ENCODE results near the gene CARD9.
"Not testable (repeated sequence)": the region's sequence is repeated elsewhere in the genome, so short reads cannot be mapped to it uniquely, and the experiment has no call there.

Gene CARD9

GRCh38 chr9:136353757-136354488, 19.5 kb downstream of the CARD9 start:
- no peak for DNase-seq (ENCODE audit: low read depth)
- no peak overlapping the region for H3K4me3 ChIP-seq (ENCODE audit: low read length)
- TF ChIP-seq, protein P1, sequence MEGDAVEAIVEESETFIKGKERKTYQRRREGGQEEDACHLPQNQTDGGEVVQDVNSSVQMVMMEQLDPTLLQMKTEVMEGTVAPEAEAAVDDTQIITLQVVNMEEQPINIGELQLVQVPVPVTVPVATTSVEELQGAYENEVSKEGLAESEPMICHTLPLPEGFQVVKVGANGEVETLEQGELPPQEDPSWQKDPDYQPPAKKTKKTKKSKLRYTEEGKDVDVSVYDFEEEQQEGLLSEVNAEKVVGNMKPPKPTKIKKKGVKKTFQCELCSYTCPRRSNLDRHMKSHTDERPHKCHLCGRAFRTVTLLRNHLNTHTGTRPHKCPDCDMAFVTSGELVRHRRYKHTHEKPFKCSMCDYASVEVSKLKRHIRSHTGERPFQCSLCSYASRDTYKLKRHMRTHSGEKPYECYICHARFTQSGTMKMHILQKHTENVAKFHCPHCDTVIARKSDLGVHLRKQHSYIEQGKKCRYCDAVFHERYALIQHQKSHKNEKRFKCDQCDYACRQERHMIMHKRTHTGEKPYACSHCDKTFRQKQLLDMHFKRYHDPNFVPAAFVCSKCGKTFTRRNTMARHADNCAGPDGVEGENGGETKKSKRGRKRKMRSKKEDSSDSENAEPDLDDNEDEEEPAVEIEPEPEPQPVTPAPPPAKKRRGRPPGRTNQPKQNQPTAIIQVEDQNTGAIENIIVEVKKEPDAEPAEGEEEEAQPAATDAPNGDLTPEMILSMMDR (IDR thresholded peaks at IDR 0.05; ENCODE audit: insufficient read depth, low read depth, low read length, missing control alignments): no peak

- no peak for DNase-seq (ENCODE audit: low read depth)
- H3K4me3 ChIP-seq (ENCODE audit: low read length): no peak overlapping the region
- TF ChIP-seq, protein P1 (IDR thresholded peaks at IDR 0.05; ENCODE audit: insufficient read depth, low read depth, low read length, missing control alignments): no peak
Measured at GRCh38 chr9:136353088-136353487, 20.4 kb downstream of the CARD9 start.

DNA sequence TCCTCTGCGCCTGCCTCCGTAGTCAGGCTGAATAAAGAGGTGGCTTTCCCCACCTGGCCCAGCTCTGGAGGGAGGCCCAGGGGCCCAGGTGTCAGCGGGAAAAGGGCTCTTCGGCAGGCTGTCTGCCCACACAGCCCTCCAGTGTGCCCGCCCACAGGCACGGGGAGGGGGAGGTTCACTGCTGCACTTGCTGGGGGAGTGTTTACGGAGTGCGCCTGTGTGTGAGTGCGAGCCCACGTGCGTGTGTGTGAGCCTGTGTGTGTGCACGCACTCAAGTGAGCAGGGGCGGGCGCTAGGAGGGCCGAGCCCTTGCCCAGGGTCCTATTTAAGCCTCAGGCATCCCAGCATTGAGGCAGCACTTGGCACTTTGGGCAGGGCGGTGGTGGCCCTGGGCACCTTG, 20.8 kb downstream of the CARD9 start:
- TF ChIP-seq, protein P1 (IDR thresholded peaks at IDR 0.05; ENCODE audit: insufficient read depth, low read depth, low read length, missing control alignments): no peak
- no peak for DNase-seq (ENCODE audit: low read depth)
- no peak overlapping the region for H3K4me3 ChIP-seq (ENCODE audit: low read length)

DNA sequence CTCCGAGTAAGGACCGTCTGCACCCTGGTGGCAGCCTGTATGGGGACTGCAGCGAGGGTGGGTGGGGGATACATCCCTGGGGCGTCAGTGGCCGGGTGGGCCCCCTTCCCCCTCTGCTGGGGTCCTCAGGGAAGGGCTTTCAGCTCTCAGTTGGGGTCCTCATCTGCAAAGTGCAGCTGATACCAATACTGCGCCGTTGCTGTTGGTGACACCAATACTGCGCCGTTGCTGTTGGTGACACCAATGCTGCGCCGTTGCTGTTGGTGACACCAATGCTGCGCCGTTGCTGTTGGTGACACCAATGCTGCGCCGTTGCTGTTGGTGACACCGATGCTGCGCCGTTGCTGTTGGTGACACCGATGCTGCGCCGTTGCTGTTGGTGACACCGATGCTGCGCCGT, 21.6 kb downstream of the CARD9 start:
- not testable (repeated sequence) for DNase-seq (ENCODE audit: low read depth); H3K4me3 ChIP-seq (ENCODE audit: low read length)

- DNase-seq (ENCODE audit: low read depth): no peak
- TF ChIP-seq, protein P1 (IDR thresholded peaks at IDR 0.05; ENCODE audit: insufficient read depth, low read depth, low read length, missing control alignments): no peak
- H3K4me3 ChIP-seq (ENCODE audit: low read length): no peak overlapping the region
Measured at GRCh38 chr9:136351252-136351800, 22.1 kb downstream of the CARD9 start.

DNA sequence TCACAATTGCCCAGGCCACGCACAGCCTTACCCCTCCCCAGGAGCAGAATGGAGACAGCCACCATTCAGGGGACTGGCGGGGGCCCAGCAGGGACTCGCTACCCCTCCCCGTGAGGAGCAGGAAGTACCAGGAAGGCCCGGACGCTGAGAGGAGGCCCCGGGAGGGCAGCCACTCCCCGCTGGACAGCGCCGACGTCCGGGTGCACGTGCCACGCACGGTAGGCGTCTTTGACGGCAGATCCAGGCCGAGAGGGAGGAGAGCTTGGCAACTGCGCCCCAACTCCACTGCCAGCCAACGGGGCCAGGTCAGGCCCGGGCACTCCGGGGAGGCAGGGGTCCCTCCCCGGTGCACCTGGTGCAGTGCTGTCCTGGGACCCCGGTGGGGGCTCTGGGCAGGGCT, 23.9 kb downstream of the CARD9 start:
- no peak overlapping the region for H3K4me3 ChIP-seq (ENCODE audit: low read length)
- TF ChIP-seq, protein P1 (IDR thresholded peaks at IDR 0.05; ENCODE audit: insufficient read depth, low read depth, low read length, missing control alignments): no peak
- no peak for DNase-seq (ENCODE audit: low read depth)

GRCh38 chr9:136348691-136349090, 24.8 kb downstream of the CARD9 start:
- H3K4me3 ChIP-seq (ENCODE audit: low read length): no peak overlapping the region
- TF ChIP-seq, protein P1 (IDR thresholded peaks at IDR 0.05; ENCODE audit: insufficient read depth, low read depth, low read length, missing control alignments): no peak
- no peak for DNase-seq (ENCODE audit: low read depth)
